Measurements from ENCODE around the gene CENPX.

Gene CENPX

DNA sequence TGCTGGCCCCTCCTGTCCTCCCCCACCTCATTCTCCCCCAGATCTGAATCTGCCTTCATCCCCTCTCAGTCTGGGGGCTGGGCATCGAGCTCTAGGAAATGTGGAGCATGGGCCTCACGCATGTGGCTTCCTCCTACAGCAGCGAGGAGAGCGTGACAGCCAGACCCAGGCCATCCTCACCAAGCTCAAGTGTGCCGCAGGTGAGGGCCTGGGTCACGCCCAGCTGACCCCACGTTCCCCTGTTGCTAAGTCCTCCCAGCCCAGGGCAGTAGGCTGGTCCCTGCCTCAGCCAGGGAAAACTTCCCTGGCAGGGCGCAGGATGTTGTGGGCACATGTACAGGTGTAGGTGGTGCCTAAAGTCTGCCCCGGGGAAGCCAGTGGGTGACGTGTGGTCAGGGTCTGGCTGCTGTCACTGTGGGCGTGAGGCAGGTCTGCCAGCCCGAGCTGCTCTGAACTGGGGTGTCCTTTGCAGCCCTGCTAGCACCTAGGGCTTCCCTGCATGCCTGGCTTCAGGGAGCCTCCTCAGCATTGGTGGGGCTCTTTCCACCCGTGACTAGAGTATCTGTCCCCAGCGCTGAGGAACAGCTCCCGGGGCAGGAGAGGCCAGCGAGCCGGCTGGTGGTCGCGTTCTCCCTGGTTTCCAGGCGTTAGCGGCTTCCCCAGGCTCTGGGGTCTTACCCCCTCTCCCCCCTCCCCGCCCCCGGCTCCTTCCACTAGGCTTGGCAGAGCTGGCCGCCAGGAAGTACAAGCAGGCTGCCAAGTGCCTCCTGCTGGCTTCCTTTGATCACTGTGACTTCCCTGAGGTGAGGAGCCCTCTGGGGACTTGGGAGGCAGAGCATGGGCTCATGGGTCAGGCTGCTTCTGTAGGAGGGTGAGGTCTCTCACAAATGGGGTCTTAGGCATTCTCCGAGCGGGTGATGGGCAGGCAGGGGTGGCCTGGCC, 32.6 kb upstream of the CENPX start:
- DNase-seq (ENCODE audit: low read depth in 2 of 2), result no peak

GRCh38 chr17:82054351-82055022, 31.8 kb upstream of the CENPX start:
- DNase-seq (ENCODE audit: low read depth in 2 of 2), result no peak

DNA sequence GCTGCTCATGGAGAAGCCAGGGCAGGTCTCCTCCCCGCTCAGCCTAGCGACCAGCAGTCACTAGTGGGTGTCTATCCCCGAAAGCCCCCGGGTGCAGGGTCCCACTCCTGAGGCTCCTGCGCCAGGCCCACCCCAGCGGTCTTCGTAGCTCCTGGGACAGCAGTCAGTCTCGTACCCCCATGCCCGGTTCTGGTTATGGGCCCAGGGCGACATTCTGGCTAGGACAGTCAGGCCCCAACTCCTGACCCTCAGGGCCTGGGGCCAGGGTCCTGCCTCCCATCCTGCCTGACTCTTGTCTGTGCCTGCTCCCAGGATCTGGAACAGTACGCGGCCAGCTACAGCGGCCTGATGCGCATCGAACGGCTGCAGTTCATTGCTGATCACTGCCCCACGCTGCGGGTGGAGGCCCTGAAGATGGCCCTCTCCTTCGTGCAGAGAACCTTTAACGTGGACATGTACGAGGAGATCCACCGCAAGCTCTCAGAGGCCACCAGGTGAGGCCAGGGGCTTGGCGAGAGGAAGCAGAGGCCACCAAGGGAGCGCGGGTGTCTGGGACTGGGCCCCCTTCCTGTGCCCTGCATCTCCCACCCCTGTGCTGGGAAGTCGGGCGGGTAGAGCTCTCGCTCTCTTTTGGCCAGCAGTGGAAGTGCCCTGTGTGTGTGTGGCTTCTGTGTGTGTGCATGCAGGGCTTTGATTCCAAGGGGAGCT, 31.0 kb upstream of the CENPX start:
- DNase-seq (ENCODE audit: low read depth in 2 of 2), result no peak

DNA sequence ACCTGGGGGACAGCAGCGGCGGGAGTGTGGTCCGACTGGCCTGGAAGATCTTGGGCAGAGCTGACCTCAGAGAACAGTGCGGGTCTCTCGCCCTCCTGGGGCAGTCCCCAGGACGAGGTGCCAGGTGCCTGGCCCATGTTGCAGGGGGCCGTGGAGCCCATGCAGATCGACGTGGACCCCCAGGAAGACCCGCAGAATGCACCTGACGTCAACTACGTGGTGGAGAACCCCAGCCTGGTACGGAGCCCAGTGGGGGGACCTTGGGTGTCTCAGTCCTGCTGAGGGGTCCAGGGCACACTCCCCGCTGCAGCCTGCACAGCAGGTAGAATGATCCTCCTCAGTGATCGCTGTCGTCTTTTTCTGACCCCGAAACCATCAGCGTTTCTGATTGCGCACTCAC, 30.5 kb upstream of the CENPX start:
- DNase-seq (ENCODE audit: low read depth in 2 of 2), result no peak

- no peak for DNase-seq (ENCODE audit: low read depth in 2 of 2)
Observed at GRCh38 chr17:82052638-82053059, 30.0 kb upstream of the CENPX start.

DNA sequence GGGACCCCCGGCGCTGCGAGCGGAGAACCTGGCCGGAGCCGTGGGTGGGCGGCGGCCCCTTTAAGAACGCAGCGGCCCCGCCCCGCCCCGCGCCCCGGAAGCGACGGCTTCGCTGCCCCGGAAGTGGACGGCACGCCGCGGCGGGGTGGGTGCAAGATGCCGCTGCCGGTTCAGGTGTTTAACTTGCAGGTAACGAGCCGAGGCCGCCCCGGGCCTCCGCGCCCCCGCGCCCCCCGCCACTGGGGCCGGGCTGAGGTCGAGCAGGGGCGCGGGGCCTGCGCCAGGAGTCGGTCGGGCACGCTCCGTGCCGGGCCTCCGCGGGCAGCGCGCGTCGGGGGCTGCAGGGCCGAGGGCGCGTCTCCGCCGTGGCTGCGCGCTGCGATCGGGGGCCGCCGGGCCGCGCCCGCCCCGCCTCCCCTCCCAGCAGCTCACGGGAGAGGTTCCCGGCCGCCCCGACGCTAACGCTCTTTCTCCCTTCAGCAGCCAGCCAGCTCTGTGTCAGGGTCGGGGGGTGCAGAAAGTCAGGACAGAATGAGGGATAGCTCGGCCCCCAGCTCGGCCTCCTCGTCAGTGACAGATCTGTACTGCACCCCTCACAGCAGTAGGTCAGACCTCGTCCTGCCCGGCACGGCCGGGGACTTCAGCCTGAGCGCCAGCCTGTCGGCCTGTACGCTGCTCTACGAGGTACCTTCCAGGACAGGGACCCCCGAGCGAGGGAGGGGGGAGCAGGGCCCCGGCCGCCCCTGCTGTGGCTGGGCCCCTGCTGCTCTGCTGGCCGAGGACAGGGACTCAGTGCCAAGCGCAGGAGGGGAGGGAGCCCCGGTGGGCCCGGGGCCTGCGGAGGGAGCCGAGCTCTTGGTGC, 29.3 kb upstream of the CENPX start, which contains the start of the genes GPS1 and RFNG:
TSS of gene GPS1 (plus strand) at position 123 of the 862 bp plus-strand sequence. CDS start at position 157, 34 bp downstream.
TSS of gene RFNG (minus strand) at position 36 of the 862 bp plus-strand sequence. CDS start 45 bp downstream, outside the sequence.
- peak; percentile 80 for DNase-seq (ENCODE audit: low read depth in 2 of 2)

DNA sequence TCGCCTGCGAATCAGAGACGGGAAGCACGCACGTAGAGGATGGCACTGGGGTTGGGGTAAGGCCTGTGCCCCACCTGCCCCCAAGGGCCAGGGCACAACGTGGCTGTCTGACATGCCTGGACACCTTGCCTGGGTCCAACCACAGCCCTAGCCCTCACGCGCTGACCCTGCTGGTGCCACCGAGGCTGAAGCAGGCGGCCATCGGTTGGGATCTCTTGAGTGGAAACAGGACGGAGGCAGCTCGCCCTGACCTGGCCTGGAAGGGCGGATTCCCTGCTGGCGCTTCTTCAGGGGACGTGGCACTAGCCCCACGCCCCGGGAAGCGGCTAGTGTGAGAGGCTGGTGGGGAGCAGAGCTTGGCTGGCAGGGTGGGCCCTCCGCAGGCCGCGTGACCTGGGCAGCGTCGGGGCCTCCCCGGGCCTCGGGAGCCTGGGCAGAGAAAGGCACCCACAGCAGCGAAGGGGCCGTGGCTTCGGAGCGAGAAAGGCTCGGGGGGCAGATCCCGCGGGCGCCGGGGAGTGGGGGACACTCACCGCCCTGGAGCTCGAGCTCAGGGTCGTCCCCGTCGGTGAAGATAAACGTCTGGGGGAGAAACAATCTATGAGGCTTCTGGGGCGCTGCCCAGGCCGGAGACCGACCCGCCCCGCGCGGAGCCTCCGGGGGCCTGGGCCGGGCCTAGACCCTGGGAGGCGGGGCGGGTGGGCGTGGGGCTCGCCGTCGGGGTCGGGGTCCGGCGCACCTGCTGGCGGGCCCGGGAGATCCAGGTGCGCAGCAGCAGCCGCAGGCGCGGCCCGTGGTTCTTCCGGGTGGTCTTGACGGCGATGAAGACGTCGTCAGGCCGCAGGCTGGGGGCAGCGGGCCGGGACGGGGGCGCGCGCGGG, 28.3 kb upstream of the CENPX start:
- DNase-seq (ENCODE audit: low read depth in 2 of 2), result no peak

DNA sequence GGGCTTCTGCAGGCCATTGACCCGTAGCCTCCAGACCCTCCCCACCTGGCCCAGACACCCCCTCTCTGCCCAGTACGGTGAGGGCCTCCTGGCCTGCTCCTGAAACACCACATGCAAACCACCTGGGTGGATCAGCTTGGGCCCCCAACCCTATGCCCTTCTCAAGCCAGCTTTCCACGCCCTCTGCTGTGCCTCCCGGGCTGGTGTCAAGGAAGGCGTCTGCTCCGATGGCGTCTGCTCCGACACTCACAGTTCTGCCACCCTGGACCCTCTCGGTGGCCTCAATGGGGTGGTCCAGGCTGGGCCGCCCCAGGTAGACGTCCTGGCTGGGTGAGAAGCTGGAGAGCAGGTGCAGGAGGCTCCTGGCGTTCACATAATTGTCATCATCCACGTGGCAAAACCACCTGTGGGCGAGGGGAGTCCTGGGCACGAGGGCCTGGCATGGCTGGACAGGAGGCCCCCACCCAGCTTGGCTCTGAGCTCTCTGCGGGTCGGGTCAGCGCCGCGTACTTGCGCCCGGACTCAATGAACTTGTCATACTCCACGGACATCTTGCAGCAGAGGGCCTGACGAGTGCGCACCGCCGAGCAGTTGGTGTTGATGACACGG, 27.6 kb upstream of the CENPX start:
- no peak for DNase-seq (ENCODE audit: low read depth in 2 of 2)

GRCh38 chr17:82049521-82049971, 26.9 kb upstream of the CENPX start:
- DNase-seq (ENCODE audit: low read depth in 2 of 2), result no peak

GRCh38 chr17:82049106-82049505, 26.4 kb upstream of the CENPX start:
- no peak for DNase-seq (ENCODE audit: low read depth in 2 of 2)

- DNase-seq (ENCODE audit: low read depth in 2 of 2), result no peak
Observed at GRCh38 chr17:82048571-82048971, 25.9 kb upstream of the CENPX start.

DNA sequence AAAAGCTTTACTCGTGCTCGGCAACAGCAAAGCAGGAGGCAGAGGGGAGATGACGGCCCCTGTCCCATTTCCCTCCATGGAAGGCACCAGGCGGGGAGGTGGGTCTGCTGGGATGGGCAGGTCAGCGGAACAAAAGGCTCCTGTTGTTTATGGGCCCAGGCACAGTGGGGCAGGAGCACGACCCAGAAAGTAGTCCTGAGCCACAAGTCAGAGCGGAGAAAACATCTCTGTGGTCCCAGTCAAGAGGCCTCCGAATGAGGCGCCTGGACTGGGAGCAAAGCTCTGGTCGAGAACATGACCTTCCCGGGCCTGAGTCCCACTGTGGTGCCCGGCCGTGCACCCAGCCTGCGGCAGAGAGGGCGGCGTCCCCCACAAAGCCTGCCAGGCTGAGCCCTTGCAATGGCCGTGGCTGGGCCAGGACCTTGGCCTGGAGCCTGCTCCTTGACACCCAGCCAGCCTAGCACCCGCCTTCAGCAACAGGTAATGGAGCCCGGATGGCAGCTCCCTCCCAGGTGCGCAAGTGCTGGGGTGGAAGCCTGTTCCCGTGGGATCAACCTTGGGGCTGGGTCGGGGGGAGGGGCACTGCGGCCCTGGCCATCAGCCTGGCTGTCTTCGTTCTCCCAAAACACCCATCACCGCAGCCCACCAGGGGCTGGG, 25.4 kb upstream of the CENPX start:
- DNase-seq (ENCODE audit: low read depth in 2 of 2), result no peak

DNA sequence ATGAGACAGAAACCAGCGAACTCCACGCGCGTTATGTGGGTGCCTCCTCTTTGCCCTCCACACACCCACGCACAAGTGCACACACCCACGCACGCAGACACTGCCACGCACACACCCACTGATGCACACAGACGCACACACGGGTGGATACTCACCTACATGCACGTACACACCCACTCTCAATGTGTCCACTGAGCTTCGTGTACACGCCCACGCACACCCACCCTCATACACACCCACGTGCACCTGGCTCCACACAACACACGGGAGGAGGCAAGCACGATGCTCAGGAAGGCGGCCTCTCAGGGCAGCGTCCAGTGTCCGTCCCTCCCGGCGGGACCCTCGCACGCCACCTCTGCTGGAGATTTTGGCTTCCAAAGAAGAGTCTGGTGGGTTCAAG, 24.7 kb upstream of the CENPX start:
- no peak for DNase-seq (ENCODE audit: low read depth in 2 of 2)

- DNase-seq (ENCODE audit: low read depth in 2 of 2), result no peak
Observed at GRCh38 chr17:82046903-82047302, 24.2 kb upstream of the CENPX start.

DNA sequence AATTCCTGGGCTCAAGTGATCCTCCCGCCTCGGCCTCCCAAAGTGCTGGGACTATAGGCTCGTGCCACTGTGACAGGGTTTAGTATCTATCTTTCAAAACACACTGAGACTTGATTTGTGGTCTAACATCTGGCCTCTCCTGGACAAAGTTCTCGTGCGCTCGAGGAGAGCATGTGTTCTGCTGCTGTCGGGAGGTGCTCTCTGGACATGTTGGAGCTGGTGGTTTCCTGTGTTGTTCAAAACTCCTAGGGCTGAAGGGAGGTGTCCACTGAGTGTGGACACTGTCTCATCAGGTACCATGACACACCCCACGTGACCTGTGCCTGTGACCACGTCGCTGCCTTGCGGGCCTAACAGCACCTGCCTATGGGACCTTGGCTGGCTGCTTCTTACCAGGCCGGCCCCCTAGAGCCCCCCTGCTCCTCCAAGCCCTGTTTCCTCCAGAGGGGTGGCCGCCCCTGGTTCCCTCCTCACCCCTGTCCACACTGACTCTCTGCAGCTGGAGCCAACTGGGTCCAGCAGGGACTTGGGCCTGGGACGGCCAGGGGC, 23.3 kb upstream of the CENPX start:
- DNase-seq (ENCODE audit: low read depth in 2 of 2), result no peak

- no peak for DNase-seq (ENCODE audit: low read depth in 2 of 2)
Observed at GRCh38 chr17:82043507-82043906, 20.8 kb upstream of the CENPX start.

- no peak for DNase-seq (ENCODE audit: low read depth in 2 of 2)
Observed at GRCh38 chr17:82042649-82043048, 20.0 kb upstream of the CENPX start.

DNA sequence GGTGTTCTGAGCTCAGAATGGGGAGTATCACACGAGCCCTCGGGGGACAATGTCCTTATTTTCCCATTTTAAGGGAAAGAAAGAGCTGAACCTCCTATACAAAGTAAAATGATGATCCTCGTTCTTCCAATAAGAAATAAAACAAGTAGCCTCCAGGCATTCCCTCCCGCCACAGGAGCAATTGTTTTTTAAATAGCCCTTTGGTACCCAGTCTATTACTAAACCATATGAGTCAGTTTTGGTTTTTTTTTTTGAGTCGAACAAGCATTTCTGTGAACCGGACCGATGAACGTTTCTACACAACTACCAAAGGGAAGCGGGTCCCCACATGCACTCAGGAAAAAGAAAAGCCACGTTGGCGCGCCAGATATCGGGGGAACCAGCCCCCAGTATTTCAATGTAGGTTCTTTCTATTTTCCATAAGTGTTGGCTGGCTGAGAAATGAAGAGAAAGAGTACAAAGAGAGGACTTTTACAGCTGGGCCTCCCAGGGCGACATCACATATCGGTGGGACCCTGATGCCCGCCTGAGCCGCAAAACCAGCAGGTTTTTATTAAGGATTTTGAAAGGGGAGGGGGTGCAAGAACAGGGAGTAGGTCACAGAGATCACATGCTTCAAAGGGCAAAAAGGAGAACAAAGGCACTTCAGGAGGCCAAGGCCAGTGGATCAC, 18.6 kb upstream of the CENPX start:
- DNase-seq (ENCODE audit: low read depth in 2 of 2), result no peak
